HTERT RPE-1 (cell line): Measurements from ENCODE around the gene POU2AF2.
"Not testable (repeated sequence)": the region's sequence is repeated elsewhere in the genome, so short reads cannot be mapped to it uniquely, and the experiment has no call there.

ENCODE experiments used
- in situ Hi-C: fragments of 300-500 bp; cut with MboI; formaldehyde crosslinking; loops from 4 replicates; pipeline ENCODE4 v1.14.3; 2020; ENCODE audit warnings: low sequenced_read_pairs

POU2AF2 gene

DNA sequence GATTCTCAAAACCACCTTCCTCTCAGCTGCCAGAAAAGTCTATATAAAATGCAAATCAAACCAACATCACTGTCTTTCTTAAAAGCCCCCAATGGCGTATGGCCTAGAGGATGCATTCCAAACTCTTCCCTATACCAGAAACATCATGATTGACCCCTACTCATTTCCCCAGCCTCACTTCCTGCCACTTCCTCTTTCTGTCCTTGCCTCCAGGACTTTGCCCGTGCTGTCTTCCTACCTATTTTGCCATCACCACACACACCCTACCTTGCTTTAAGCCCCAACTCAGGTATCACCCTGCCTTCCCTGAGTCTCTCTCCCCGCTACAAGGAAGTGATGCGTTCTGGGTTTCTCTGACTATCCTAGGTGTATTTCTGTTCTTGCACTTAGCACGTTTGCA, 8.1 kb downstream of the POU2AF2 start:
- in situ Hi-C loops, result no loop called here

GRCh38 chr11:111258046-111258445, 12.5 kb downstream of the POU2AF2 start:
- in situ Hi-C loops, result no loop called here

DNA sequence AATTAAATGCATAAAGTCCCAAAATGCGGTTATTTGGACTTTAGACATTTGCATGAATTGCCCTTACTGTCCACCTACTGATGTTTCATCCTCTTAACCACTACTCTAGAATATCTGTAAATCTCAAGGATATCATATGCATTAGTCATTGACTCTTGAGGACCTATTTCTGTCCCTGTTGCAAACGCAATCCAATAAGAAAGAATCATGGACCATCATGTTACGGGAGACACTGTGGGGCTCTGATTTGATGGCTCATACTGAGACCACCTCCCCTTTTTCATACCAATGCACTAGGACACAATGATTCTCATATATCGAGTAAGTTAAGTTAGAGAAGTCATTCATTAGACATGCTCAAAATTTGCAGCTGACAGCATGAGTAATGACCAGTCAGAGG, 14.4 kb downstream of the POU2AF2 start:
- in situ Hi-C loops, result no loop called here

GRCh38 chr11:111260811-111261210, 15.3 kb downstream of the POU2AF2 start:
- in situ Hi-C loops, result no loop called here

GRCh38 chr11:111264646-111265045, 19.1 kb downstream of the POU2AF2 start:
- in situ Hi-C loops, result no loop called here

GRCh38 chr11:111265421-111265820, 19.9 kb downstream of the POU2AF2 start:
- in situ Hi-C loops, result no loop called here

- in situ Hi-C loops, result not testable (repeated sequence)
Measured at GRCh38 chr11:111268303-111268702, 22.8 kb downstream of the POU2AF2 start.

- in situ Hi-C loops, result no loop called here
Measured at GRCh38 chr11:111269146-111269868, 23.8 kb downstream of the POU2AF2 start.

DNA sequence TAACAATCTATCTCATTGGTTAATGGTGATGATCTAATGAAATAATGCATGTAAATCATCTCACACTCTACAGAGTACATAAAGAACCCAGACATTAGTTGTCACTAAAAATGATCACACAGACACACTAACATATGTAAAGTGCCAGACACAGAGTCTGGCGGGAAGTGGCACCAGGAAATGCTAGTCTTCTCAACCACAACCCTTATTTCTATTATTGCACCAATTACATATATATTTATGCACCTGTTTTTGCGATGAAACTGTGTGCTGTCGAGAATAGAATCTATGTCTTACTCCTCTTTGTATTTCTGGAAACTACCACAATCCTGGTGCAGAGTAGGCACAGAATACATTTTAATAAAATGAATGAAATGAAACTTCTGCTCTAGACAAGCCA, 26.9 kb downstream of the POU2AF2 start:
- in situ Hi-C loops, result no loop called here

DNA sequence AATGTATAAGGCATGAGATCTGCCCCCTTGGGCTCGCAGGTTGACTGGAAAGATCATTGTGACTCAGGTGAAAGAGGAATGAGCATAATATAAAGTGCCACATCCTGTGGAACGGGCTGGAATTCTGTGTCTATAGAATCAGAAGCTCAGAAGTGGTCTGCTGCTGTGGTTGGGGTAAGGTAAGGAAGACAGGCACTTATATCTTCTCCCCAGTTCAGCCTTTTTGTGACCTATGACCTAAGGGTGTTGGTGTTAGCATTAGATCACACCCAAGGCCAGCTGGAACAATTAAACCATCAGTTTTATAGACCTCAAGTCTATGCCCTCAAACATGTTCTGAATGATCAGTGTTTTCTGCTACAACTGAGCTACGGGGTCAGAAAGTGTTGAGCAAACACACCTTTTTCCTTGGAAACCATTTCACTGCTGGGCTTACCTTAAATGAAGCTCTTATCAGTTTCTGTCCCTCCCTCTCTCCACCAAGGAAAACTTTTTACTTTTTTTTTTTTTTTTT, 37.1 kb downstream of the POU2AF2 start:
- in situ Hi-C loops, result loop anchor here (25.0 kb wide), 1 partner anchor 130 kb away; no protein-coding TSS in a partner anchor

GRCh38 chr11:111283945-111284481, 38.5 kb downstream of the POU2AF2 start:
- in situ Hi-C loops, result loop anchor here (25.0 kb wide), 1 partner anchor 128 kb away; no protein-coding TSS in a partner anchor

- in situ Hi-C loops, result loop anchor here (25.0 kb wide), 1 partner anchor 127 kb away; no protein-coding TSS in a partner anchor
Measured at GRCh38 chr11:111285189-111286091, 39.9 kb downstream of the POU2AF2 start.

DNA sequence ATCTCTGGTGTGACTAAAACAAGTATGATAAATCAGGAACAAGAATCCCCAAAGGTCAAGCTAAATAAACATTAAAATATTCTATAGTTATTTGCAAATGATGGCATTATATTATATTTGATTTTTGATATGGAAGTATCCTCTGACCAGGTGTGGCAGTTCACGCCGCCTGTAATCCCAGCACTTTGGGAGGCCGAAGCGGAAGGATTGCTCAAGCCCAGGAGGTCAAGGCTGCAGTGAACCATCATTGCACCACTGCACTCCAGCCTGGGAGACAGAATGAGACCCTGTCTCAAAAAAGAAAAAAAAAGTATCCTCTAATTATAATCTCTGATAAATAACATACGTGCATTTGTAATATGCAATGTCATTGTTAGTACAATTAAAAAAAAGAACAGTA, 46.2 kb downstream of the POU2AF2 start:
- in situ Hi-C loops, result loop anchor here (25.0 kb wide), 1 partner anchor 121 kb away; no protein-coding TSS in a partner anchor

DNA sequence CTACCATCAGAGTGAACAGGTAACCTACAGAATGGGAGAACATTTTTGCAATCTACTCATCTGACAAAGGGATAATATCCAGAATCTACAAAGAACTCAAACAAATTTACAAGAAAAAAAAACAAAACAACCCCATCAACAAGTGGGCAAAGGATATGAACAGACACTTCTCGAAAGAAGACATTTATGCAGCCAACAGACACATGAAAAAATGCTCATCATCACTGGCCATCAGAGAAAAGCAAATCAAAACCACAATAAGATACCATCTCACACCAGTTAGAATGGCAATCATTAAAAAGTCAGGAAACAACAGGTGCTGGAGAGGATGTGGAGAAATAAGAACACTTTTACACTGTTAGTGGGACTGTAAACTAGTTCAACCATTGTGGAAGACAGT, 46.9 kb downstream of the POU2AF2 start:
- in situ Hi-C loops, result loop anchor here (25.0 kb wide), 1 partner anchor 120 kb away; no protein-coding TSS in a partner anchor

DNA sequence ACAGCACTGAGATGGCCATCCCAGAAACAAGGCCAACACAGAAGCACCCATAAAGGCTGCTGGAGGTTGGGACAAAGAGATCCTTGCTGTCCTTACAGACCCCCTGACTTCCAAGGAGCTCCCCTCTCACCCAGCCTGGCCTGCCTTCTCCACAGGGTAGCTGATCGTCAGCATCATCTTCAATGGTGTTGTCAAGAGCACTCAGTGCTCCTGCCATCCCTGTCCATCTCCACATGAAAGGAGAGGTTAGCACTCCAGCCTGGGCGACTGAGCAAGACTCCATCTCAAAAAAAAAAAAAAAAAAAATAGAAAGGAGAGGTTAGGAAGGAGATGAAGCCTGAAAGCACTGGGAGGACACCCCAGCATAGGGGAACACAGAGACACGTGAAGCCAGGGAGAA, 50.7 kb downstream of the POU2AF2 start:
- in situ Hi-C loops, result loop anchor here (25.0 kb wide), 1 partner anchor 116 kb away; no protein-coding TSS in a partner anchor

DNA sequence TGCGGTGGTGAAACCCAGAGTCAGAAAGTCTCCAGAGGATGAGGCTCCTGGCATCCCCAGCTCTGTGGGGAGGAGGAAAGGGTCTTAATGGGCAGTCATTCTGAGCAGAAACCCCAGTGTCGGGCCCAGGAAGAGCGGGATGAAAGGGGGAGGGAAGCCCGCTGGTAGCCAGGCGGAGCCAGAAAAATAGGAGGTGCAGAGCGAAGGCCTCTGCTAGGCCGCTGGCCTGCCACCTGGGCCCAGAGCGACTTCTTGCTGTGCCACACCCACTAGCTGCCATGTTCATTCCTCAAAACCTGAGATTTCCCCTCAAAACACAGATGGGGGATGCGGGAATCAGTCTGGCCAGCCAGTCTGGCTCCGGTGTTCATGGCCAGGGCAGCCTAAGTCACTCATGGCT, 52.2 kb downstream of the POU2AF2 start:
- in situ Hi-C loops, result loop anchor here (25.0 kb wide), 1 partner anchor 115 kb away; no protein-coding TSS in a partner anchor

GRCh38 chr11:111298413-111299100, 53.0 kb downstream of the POU2AF2 start, which contains the start of gene POU2AF3:
POU2AF3 (plus strand) TSS chr11:111298546; CDS start chr11:111298582, 36 bp downstream.
- in situ Hi-C loops, result loop anchor here (25.0 kb wide), 1 partner anchor 114 kb away; no protein-coding TSS in a partner anchor

GRCh38 chr11:111299101-111300026, 53.8 kb downstream of the POU2AF2 start:
- in situ Hi-C loops, result loop anchor here (25.0 kb wide), 1 partner anchor 113 kb away; no protein-coding TSS in a partner anchor

DNA sequence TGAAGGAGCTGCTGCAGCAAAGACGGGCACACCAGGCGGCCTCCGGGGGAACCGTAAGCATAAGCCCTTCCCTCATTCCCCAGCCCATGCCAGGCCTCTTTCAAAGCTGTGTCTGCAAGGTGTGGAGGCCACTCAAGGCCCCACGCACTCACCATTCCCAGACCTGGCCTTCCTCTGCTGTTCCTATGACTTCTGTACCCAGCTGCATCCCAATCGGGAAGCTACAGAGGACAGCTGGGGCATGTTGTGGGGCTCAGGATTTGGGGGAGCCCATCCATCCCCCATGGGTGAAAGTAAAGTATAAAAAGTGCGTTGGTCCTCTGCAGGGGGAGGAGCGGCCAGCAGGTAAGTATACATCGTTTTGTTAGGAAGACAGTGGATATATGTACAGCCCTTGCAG, 55.0 kb downstream of the POU2AF2 start:
- in situ Hi-C loops, result no loop called here
